Measurements from ENCODE around the gene RAET1L. TPM values are rescaled to one million over a fixed set of nuclear protein-coding genes. Genes with fewer than 3 reads are reported as not detected.
"Not testable (repeated sequence)": the region's sequence is repeated elsewhere in the genome, so short reads cannot be mapped to it uniquely, and the experiment has no call there.

The RAET1L gene
- total RNA-seq, 4 donors from 2014 or later, result not detected

- Histone ChIP-seq H3K4me1 (peaks cover 0 to 10% (median 0%) of the 10 kb centered on the region in 4 donors), H3K36me3 (no peaks in the 10 kb centered on the region), H3K27me3 (peaks cover 0 to 6% of the 10 kb centered on the region in 2 donors), H3K9me3 (no peaks in the 10 kb centered on the region), H3K27ac (no peak overlapping the region), H3K4me3 (no peak overlapping the region)
- TF ChIP-seq POLR2A (IDR thresholded peaks at IDR 0.05), result no peak
- TF ChIP-seq CTCF (IDR thresholded peaks at IDR 0.05), result peak; percentile 60 to 89 (median 84)
- DNase-seq, result peak in 2 of 3 donors; percentile 47 to 77
Measured at GRCh38 chr6:150016324-150017185, 8.8 kb downstream of the RAET1L start.

GRCh38 chr6:150015281-150016001 is 9.9 kb downstream of the RAET1L start:
- H3K36me3 ChIP-seq, H3K9me3 ChIP-seq, DNase-seq, H3K27me3 ChIP-seq, H3K4me3 ChIP-seq, H3K27ac ChIP-seq: not testable (repeated sequence)
- H3K4me1 ChIP-seq, result peaks cover 0 to 10% (median 0%) of the 10 kb centered on the region in 4 donors

- H3K4me1 ChIP-seq, result peaks cover 0 to 10% (median 0%) of the 10 kb centered on the region in 4 donors
- not testable (repeated sequence) for H3K4me3 ChIP-seq, DNase-seq, H3K27me3 ChIP-seq, H3K9me3 ChIP-seq, H3K27ac ChIP-seq, H3K36me3 ChIP-seq
Measured at GRCh38 chr6:150014623-150015280, 10.6 kb downstream of the RAET1L start.

- peaks cover 0 to 13% of the 10 kb centered on the region in 2 donors for H3K27me3 ChIP-seq
- H3K36me3 ChIP-seq, H3K9me3 ChIP-seq, H3K27ac ChIP-seq, DNase-seq, H3K4me3 ChIP-seq: not testable (repeated sequence)
- H3K4me1 ChIP-seq, result peaks cover 0 to 10% (median 0%) of the 10 kb centered on the region in 4 donors
Measured at GRCh38 chr6:150013785-150014622, 11.3 kb downstream of the RAET1L start.

- not testable (repeated sequence) for H3K27ac ChIP-seq, H3K9me3 ChIP-seq, H3K36me3 ChIP-seq, H3K4me3 ChIP-seq, DNase-seq
- H3K27me3 ChIP-seq, result peaks cover 0 to 19% of the 10 kb centered on the region in 2 donors
- peaks cover 0 to 10% (median 0%) of the 10 kb centered on the region in 4 donors for H3K4me1 ChIP-seq
Measured at GRCh38 chr6:150012846-150013784, 12.2 kb downstream of the RAET1L start.

- H3K4me3 ChIP-seq, result no peak overlapping the region
- no peaks in the 10 kb centered on the region for H3K9me3 ChIP-seq
- H3K27me3 ChIP-seq, result peaks cover 0 to 20% of the 10 kb centered on the region in 2 donors
- H3K36me3 ChIP-seq, result no peaks in the 10 kb centered on the region
- no peak overlapping the region for H3K27ac ChIP-seq
- DNase-seq, result no peak
- H3K4me1 ChIP-seq, result peaks cover 0 to 12% (median 0%) of the 10 kb centered on the region in 4 donors
- no peak for TF ChIP-seq CTCF (IDR thresholded peaks at IDR 0.05)
- no peak for TF ChIP-seq POLR2A (IDR thresholded peaks at IDR 0.05)
Measured at GRCh38 chr6:150008588-150008987, 16.7 kb downstream of the RAET1L start.

Measured in Peyer's patch (tissue), 4 donors.